ENCODE measurements around the gene EEFSEC. TPM values are rescaled to one million over a fixed set of nuclear protein-coding genes. Genes with fewer than 3 reads are reported as not detected.

Gene EEFSEC
- total and polyA plus RNA-seq, 10 donors: 8.5 to 19.2 (median 14.2) TPM

GRCh38 chr3:128319741-128320141 lies 166.5 kb downstream of the EEFSEC start:
- Histone ChIP-seq H3K27me3 (replicated peaks in 1 of 7) (no peaks in the 10 kb centered on the region), H3K36me3 (peaks cover 0 to 37% (median 7%) of the 10 kb centered on the region in 6 donors), H3K4me1 (peaks cover 0 to 28% (median 2%) of the 10 kb centered on the region in 6 donors), H3K27ac (no peak overlapping the region), H3K4me3 (no peak overlapping the region), H3K9me3 (no peaks in the 10 kb centered on the region)
- TF ChIP-seq POLR2AphosphoS5 (IDR thresholded peaks at IDR 0.05): no peak
- no peak for TF ChIP-seq POLR2A (IDR thresholded peaks at IDR 0.05)
- TF ChIP-seq, protein P1, sequence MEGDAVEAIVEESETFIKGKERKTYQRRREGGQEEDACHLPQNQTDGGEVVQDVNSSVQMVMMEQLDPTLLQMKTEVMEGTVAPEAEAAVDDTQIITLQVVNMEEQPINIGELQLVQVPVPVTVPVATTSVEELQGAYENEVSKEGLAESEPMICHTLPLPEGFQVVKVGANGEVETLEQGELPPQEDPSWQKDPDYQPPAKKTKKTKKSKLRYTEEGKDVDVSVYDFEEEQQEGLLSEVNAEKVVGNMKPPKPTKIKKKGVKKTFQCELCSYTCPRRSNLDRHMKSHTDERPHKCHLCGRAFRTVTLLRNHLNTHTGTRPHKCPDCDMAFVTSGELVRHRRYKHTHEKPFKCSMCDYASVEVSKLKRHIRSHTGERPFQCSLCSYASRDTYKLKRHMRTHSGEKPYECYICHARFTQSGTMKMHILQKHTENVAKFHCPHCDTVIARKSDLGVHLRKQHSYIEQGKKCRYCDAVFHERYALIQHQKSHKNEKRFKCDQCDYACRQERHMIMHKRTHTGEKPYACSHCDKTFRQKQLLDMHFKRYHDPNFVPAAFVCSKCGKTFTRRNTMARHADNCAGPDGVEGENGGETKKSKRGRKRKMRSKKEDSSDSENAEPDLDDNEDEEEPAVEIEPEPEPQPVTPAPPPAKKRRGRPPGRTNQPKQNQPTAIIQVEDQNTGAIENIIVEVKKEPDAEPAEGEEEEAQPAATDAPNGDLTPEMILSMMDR (IDR thresholded peaks at IDR 0.05 in 8 of 11, conservative IDR thresholded peaks at IDR 0.05 in 3 of 11): no peak
- 90 to 98% (median 96%) methylated on average over 5 to 6 of the region's 6 CpGs for WGBS, 5 donors
- intact Hi-C loops (cut with DNase I; ENCODE audit: low total_unique reads): no loop called here
- peak; percentile 73 for DNase-seq

GRCh38 chr3:128320551-128321340 lies 167.5 kb downstream of the EEFSEC start:
- no peak overlapping the region for H3K27ac ChIP-seq
- no peak for DNase-seq

GRCh38 chr3:128321418-128321817 lies 168.1 kb downstream of the EEFSEC start:
- WGBS, 5 donors: 92 to 100% (median 97%) methylated on average over 4 of the region's 4 CpGs

More at GRCh38 chr3:128320551-128321340, 167.5 kb downstream of the EEFSEC start:
- Histone ChIP-seq H3K4me3 (no peak overlapping the region), H3K9me3 (no peaks in the 10 kb centered on the region), H3K36me3 (peaks cover 0 to 37% (median 7%) of the 10 kb centered on the region in 6 donors), H3K4me1 (peaks cover 0 to 23% (median 2%) of the 10 kb centered on the region in 6 donors), H3K27me3 (replicated peaks in 1 of 7) (no peaks in the 10 kb centered on the region)
- 93 to 98% (median 95%) methylated on average over 7 to 8 of the region's 8 CpGs for WGBS, 5 donors
- TF ChIP-seq POLR2A (IDR thresholded peaks at IDR 0.05): no peak
- TF ChIP-seq, protein P1 (IDR thresholded peaks at IDR 0.05 in 8 of 11, conservative IDR thresholded peaks at IDR 0.05 in 3 of 11): no peak
- TF ChIP-seq POLR2AphosphoS5 (IDR thresholded peaks at IDR 0.05): no peak
- intact Hi-C loops (cut with DNase I; ENCODE audit: low total_unique reads): no loop called here

More at GRCh38 chr3:128321418-128321817, 168.1 kb downstream of the EEFSEC start:
- peaks cover 0 to 38% (median 7%) of the 10 kb centered on the region in 6 donors for H3K36me3 ChIP-seq
- H3K4me1 ChIP-seq: peaks cover 0 to 21% (median 0%) of the 10 kb centered on the region in 6 donors
- DNase-seq: no peak
- no peak overlapping the region for H3K27ac ChIP-seq
- intact Hi-C loops (cut with DNase I; ENCODE audit: low total_unique reads): no loop called here
- no peak overlapping the region for H3K4me3 ChIP-seq
- no peaks in the 10 kb centered on the region for H3K27me3 ChIP-seq (replicated peaks in 1 of 7)
- no peaks in the 10 kb centered on the region for H3K9me3 ChIP-seq
- no peak for TF ChIP-seq POLR2A (IDR thresholded peaks at IDR 0.05)
- TF ChIP-seq, protein P1 (IDR thresholded peaks at IDR 0.05 in 8 of 11, conservative IDR thresholded peaks at IDR 0.05 in 3 of 11): no peak
- TF ChIP-seq POLR2AphosphoS5 (IDR thresholded peaks at IDR 0.05): no peak
